GM12878 (cell line): ENCODE data around the gene BLNK. TPM values are rescaled to one million over a fixed set of nuclear protein-coding genes. Genes with fewer than 3 reads are reported as not detected.

Experiments used
- BRCA1 ChIP-seq: IDR thresholded peaks from 2 replicates; pipeline ENCODE4 v1.6.1; 2011; ENCODE audit warnings: low read depth, low read length, improper control_type of control experiment
- FOS ChIP-seq: IDR thresholded peaks from 3 replicates; pipeline ENCODE4 v1.6.1; 2011; ENCODE audit warnings: borderline replicate concordance; ENCODE audit not compliant: insufficient read length; ENCODE audit errors: extremely low read depth
- HDAC2 ChIP-seq: fragments of 200-600 bp; sonication (generic); IDR thresholded peaks from 2 replicates; pipeline ENCODE4 v1.6.1; 2017
- HDAC6 ChIP-seq: fragments of 200-600 bp; sonication (generic); IDR thresholded peaks from one replicate; pipeline ENCODE4 v1.8.0; 2017; ENCODE audit warnings: antibody characterized with exemption; ENCODE audit not compliant: unreplicated experiment
- IRF3 ChIP-seq: fragments of 450-650 bp; IDR thresholded peaks from 2 replicates; pipeline ENCODE4 v1.6.1; 2014; ENCODE audit warnings: mild to moderate bottlenecking
- JUND ChIP-seq: IDR thresholded peaks from 2 replicates; pipeline ENCODE4 v1.6.1; 2012; ENCODE audit warnings: low read depth, mild to moderate bottlenecking, low read length, improper control_type of control experiment, moderate library complexity
- KLF5 ChIP-seq: fragments of 450-650 bp; IDR thresholded peaks from 2 replicates; pipeline ENCODE4 v1.6.1; 2014; ENCODE audit warnings: mild to moderate bottlenecking; ENCODE audit not compliant: partially characterized antibody
- MEF2B ChIP-seq: fragments of 450-650 bp; IDR thresholded peaks from 2 replicates; pipeline ENCODE4 v1.6.1; 2018; ENCODE audit warnings: mild to moderate bottlenecking, moderate library complexity; ENCODE audit not compliant: partially characterized antibody, poor library complexity, severe bottlenecking
- NBN ChIP-seq: fragments of 450-650 bp; IDR thresholded peaks from 2 replicates; pipeline ENCODE4 v1.6.1; 2016
- NFXL1 ChIP-seq: fragments of 450-650 bp; IDR thresholded peaks from 2 replicates; pipeline ENCODE4 v1.6.1; 2017; ENCODE audit warnings: antibody characterized with exemption, mild to moderate bottlenecking, borderline replicate concordance
- POU2F2 ChIP-seq: IDR thresholded peaks from 3 replicates; pipeline ENCODE4 v1.6.1; 2011; ENCODE audit warnings: low read depth, mild to moderate bottlenecking, low read length, borderline replicate concordance
- RBBP5 ChIP-seq: fragments of 200-600 bp; sonication (generic); conservative IDR thresholded peaks from 2 replicates; pipeline ENCODE4 v1.6.1; 2016
- RCOR1 ChIP-seq: conservative IDR thresholded peaks from 2 replicates; pipeline ENCODE4 v1.6.1; 2012; ENCODE audit warnings: low read depth, low read length, improper control_type of control experiment
- RFX5 ChIP-seq: IDR thresholded peaks from 2 replicates; pipeline ENCODE4 v1.6.1; 2011; ENCODE audit warnings: low read depth, low read length, improper control_type of control experiment
- SREBF1 ChIP-seq: IDR thresholded peaks from 2 replicates; pipeline ENCODE4 v1.6.1; 2012; ENCODE audit warnings: mild to moderate bottlenecking, low read length
- SRF ChIP-seq, 2 experiments: IDR thresholded peaks; 2 replicates each; pipeline ENCODE4 v1.6.1; 2011; ENCODE audit warnings: low read depth in 2 of 2, low read length in 2 of 2, mild to moderate bottlenecking in 1 of 2, moderate library complexity in 1 of 2
- STAT1 ChIP-seq: fragments of 450-650 bp; conservative IDR thresholded peaks from 2 replicates; pipeline ENCODE4 v1.6.1; 2014; ENCODE audit warnings: antibody characterized with exemption, mild to moderate bottlenecking
- SUZ12 ChIP-seq: fragments of 200-600 bp; sonication (generic); IDR thresholded peaks from one replicate; pipeline ENCODE4 v1.6.1; 2018; ENCODE audit warnings: antibody characterized with exemption, mild to moderate bottlenecking; ENCODE audit not compliant: unreplicated experiment
- TBL1XR1 ChIP-seq: IDR thresholded peaks from 2 replicates; pipeline ENCODE4 v1.6.1; 2012; ENCODE audit warnings: low read depth, low read length, improper control_type of control experiment
- TCF12 ChIP-seq: IDR thresholded peaks from 2 replicates; pipeline ENCODE4 v1.6.1; 2011; ENCODE audit warnings: low read depth, mild to moderate bottlenecking, low read length
- ZBTB11 ChIP-seq: fragments of 450-650 bp; formaldehyde crosslinking; IDR thresholded peaks from 2 replicates; pipeline ENCODE4 v1.5.0; 2022; ENCODE audit warnings: mild to moderate bottlenecking, missing genetic modification characterization
- polyA plus RNA-seq, 11 experiments: library from polyadenylated mRNA; depleted of rRNA in 4 of 11; unstranded in 6 of 11; stranded (reverse) in 5 of 11; fragments of >200 nt; fragmentation: Nextera tagmentation in 4 of 11; fragmentation: Illumina TruSeq in 1 of 11; extraction: Ambion mirVana in 4 of 11; extraction: Trizol in 1 of 11; gene quantifications; 1 replicate in 1 of 11; 2 replicates in 10 of 11; pipeline versions ENCODE4 v1.2.1 to v1.2.3, GENCODE V29; 2011 to 2016; ENCODE audit warnings: inconsistent platforms in 2 of 11, missing spikeins in 2 of 11, low read depth in 1 of 11
- total RNA-seq, 4 experiments: library from RNA; depleted of rRNA in 3 of 4; stranded (reverse); fragments of >200 nt in 3 of 4; fragmentation: Illumina TruSeq in 1 of 4; extraction: Trizol in 1 of 4; gene quantifications; 2 replicates each; pipeline versions ENCODE4 v1.2.1 to v1.2.3, GENCODE V29; 2013 to 2021
- TF ChIP-seq, protein P1 (sequence below): IDR thresholded peaks from 2 replicates; pipeline ENCODE4 v1.6.1; 2012; ENCODE audit warnings: low read length, inconsistent platforms
- TF ChIP-seq, protein P2 (sequence below): IDR thresholded peaks from 2 replicates; pipeline ENCODE4 v1.6.1; 2011; ENCODE audit warnings: low read depth, low read length, improper control_type of control experiment, borderline replicate concordance
- TF ChIP-seq, protein P3 (sequence below): IDR thresholded peaks from 2 replicates; pipeline ENCODE4 v1.6.1; 2012; ENCODE audit warnings: low read depth, low read length, improper control_type of control experiment

Gene BLNK
- total and polyA plus RNA-seq, 10 of the 15 experiments (the other 5 are each of a cell fraction or from before 2014, with no cell fraction given), result 79.5 to 201 (median 139) TPM

DNA sequence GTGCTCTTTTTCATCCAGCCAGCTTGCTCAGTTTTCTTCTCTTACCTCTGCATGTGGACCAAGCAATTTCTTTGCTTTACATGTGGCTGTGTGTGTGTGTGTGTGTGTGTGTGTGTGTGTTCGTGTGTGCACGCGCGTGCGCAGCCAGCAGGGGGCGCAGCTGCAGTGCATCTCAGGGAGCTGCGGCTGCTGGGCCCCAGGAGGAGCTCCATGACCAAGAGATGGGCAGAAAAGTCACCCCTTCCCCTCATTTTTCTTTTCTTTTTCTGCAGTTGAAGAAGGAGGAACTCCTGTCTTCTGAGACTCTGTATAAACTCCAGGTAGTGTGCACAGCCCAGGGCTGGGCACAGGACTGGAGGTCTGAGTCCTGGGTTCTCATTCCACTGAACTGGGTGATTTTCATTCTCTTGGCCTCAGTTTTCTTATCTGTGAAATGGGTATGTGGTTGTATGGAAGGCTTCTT, 41.8 kb downstream of the BLNK start (continued):
- no peak for TF ChIP-seq STAT1
- TF ChIP-seq SRF (IDR thresholded peaks at IDR 0.05; ENCODE audit: low read depth in 2 of 2, low read length in 2 of 2), result no peak
- TF ChIP-seq RFX5, result no peak
- peak; percentile 44; the same call in 1 of the 2 replicates for TF ChIP-seq TCF12
- TF ChIP-seq, protein P1, sequence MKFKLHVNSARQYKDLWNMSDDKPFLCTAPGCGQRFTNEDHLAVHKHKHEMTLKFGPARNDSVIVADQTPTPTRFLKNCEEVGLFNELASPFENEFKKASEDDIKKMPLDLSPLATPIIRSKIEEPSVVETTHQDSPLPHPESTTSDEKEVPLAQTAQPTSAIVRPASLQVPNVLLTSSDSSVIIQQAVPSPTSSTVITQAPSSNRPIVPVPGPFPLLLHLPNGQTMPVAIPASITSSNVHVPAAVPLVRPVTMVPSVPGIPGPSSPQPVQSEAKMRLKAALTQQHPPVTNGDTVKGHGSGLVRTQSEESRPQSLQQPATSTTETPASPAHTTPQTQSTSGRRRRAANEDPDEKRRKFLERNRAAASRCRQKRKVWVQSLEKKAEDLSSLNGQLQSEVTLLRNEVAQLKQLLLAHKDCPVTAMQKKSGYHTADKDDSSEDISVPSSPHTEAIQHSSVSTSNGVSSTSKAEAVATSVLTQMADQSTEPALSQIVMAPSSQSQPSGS, result no peak
- TF ChIP-seq POU2F2, result peak; percentile 54; the same call in 1 of the 3 replicates
- no peak for TF ChIP-seq SREBF1
- no peak for TF ChIP-seq ZBTB11 (CRISPR knock-in tag)
- TF ChIP-seq HDAC2, result no peak
- TF ChIP-seq BRCA1, result no peak
- TF ChIP-seq SUZ12, result no peak
- TF ChIP-seq, protein P2, sequence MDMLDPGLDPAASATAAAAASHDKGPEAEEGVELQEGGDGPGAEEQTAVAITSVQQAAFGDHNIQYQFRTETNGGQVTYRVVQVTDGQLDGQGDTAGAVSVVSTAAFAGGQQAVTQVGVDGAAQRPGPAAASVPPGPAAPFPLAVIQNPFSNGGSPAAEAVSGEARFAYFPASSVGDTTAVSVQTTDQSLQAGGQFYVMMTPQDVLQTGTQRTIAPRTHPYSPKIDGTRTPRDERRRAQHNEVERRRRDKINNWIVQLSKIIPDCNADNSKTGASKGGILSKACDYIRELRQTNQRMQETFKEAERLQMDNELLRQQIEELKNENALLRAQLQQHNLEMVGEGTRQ, result no peak
- no peak for TF ChIP-seq RCOR1
- TF ChIP-seq RBBP5, result no peak
- TF ChIP-seq NFXL1, result no peak
- TF ChIP-seq KLF5, result no peak
- TF ChIP-seq IRF3, result no peak
- TF ChIP-seq TBL1XR1, result no peak
- no peak for TF ChIP-seq JUND
- peak; percentile 94 for TF ChIP-seq NBN
- peak; percentile 39 for TF ChIP-seq MEF2B
- TF ChIP-seq, protein P3, sequence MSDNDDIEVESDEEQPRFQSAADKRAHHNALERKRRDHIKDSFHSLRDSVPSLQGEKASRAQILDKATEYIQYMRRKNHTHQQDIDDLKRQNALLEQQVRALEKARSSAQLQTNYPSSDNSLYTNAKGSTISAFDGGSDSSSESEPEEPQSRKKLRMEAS, result peak; percentile 30; the same call in 1 of the 2 replicates
- TF ChIP-seq FOS, result no peak
- TF ChIP-seq HDAC6, result no peak
